BLaER1 (cell line): ENCODE measurements around the gene DIPK2A.

Experiments
- H3K27ac ChIP-seq: shearing (Covaris generic); formaldehyde crosslinking; 2 replicates; pipeline ENCODE4 v1.8.1; 2022
- H3K27me3 ChIP-seq: shearing (Covaris generic); formaldehyde crosslinking; 2 replicates; pipeline ENCODE4 v1.8.1; 2022
- H3K36me3 ChIP-seq: shearing (Covaris generic); formaldehyde crosslinking; 2 replicates; pipeline ENCODE4 v1.8.1; 2022
- H3K4me1 ChIP-seq: shearing (Covaris generic); formaldehyde crosslinking; 2 replicates; pipeline ENCODE4 v1.8.1; 2022
- H3K4me2 ChIP-seq: shearing (Covaris generic); formaldehyde crosslinking; 2 replicates; pipeline ENCODE4 v1.8.1; 2022
- H3K4me3 ChIP-seq: shearing (Covaris generic); formaldehyde crosslinking; 2 replicates; pipeline ENCODE4 v1.8.1; 2022
- H3K9ac ChIP-seq: shearing (Covaris generic); formaldehyde crosslinking; 2 replicates; pipeline ENCODE4 v1.8.1; 2022
- H3K9me3 ChIP-seq: shearing (Covaris generic); formaldehyde crosslinking; 2 replicates; pipeline ENCODE4 v1.8.1; 2022
- H4K20me1 ChIP-seq: shearing (Covaris generic); formaldehyde crosslinking; 2 replicates; pipeline ENCODE4 v1.8.1; 2022
- Cebpa-rat ChIP-seq: shearing (Covaris generic); IDR thresholded peaks from 2 replicates; pipeline ENCODE4 v1.8.1; 2022

The DIPK2A gene

DNA sequence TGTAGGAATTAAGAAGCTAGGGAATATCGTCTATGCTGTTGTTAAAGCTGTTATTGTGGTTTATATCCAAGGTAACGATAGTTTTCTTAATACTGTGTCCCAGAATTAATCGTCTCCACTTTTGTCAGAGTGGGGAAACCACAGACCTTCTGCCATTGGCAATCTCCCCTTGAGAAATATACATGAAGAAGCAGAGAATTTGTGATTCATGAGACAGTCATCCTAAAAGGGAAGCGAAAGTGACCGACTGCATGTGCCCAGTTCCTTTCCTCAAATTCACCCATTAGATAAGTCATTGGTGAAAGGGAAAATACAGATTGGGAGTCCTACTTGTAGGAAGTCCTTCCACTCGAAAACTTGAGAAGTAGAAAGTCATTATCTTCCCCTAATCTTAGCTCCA lies 26.6 kb downstream of the DIPK2A start:
- no peak overlapping the region for H3K4me2 ChIP-seq
- H3K9me3 ChIP-seq: no peaks in the 10 kb centered on the region
- peaks cover 4% of the 10 kb centered on the region; the same call in 1 of the 2 replicates for H3K36me3 ChIP-seq
- peaks cover 21% of the 10 kb centered on the region for H3K4me1 ChIP-seq
- no peak for TF ChIP-seq Cebpa-rat
- no peaks in the 10 kb centered on the region for H4K20me1 ChIP-seq
- H3K27ac ChIP-seq: no peak overlapping the region
- H3K4me3 ChIP-seq: no peak overlapping the region
- H3K27me3 ChIP-seq: no peaks in the 10 kb centered on the region
- no peak overlapping the region for H3K9ac ChIP-seq

DNA sequence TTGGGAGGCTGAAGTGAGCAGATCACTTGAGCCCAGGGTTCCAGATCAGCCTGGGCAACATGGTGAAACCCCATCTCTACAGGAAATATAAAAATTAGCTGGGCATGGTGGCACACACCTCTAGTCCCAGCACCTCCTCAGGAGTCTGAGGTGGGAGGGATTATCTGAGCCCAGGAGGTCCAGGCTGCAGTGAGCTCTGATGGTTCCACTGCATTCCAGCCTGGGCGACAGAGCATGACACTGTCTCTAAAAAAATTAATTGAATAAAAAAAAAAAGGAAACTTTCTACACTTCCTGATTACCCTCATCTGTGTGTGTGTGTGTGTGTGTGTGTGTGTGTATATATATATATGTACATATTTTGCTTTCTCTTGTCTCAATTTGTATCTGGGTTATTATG lies 31.4 kb downstream of the DIPK2A start:
- Histone ChIP-seq H3K4me3 (no peak overlapping the region), H3K27ac (no peak overlapping the region), H3K4me2 (no peak overlapping the region), H3K27me3 (no peaks in the 10 kb centered on the region), H4K20me1 (no peaks in the 10 kb centered on the region), H3K4me1 (peaks cover 15% of the 10 kb centered on the region; the same call in 1 of the 2 replicates), H3K36me3 (no peaks in the 10 kb centered on the region; the same call in 1 of the 2 replicates), H3K9me3 (no peaks in the 10 kb centered on the region), H3K9ac (no peak overlapping the region)
- no peak for TF ChIP-seq Cebpa-rat

DNA sequence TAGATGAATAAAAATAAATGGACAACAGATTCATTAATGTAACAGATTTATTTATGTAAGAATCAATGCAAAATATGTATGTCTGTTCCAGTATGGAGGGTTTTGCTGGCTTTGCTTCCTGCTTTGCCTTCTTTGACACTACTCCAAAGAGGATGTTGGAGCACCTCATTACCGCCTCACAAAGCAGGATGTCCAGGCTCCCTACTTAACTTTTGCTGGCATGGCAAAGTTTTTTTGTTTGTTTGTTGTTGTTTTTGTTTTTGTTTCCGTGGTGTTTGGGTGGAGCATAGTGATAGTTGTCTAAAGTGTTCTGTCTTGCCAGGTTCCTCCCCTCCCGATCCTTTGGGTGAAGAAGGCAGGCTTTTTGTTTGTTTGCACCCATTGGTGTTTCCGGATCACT lies 38.7 kb downstream of the DIPK2A start:
- Histone ChIP-seq H4K20me1 (no peaks in the 10 kb centered on the region), H3K27me3 (no peaks in the 10 kb centered on the region), H3K27ac (no peak overlapping the region), H3K9ac (no peak overlapping the region), H3K4me1 (no peaks in the 10 kb centered on the region), H3K4me3 (no peak overlapping the region), H3K36me3 (no peaks in the 10 kb centered on the region), H3K4me2 (no peak overlapping the region), H3K9me3 (no peaks in the 10 kb centered on the region)
- TF ChIP-seq Cebpa-rat: no peak

DNA sequence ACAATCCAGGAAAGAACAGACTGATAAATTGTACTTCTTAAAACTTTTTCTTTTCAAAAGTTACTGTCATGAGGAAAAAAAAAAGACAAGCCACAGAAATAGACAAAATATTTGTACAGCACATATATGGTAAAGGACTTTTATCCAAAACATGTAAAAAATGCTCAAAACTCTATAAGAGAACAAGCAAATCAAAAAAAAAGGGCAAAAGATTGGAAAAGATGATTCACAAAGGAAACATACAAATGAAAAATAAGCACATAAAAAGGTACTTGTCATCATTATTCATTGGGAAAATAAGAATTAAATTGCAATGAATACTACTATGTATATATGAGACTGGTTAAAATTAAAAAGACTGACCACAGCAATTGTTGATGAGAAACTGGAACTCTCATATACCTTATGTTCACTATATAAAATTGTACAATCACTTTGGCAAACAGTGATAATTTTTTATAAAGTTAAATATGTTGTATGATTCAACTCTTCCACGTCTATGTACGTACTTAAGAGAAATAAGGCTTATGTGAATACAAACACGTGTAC lies 39.7 kb downstream of the DIPK2A start:
- H4K20me1 ChIP-seq: no peaks in the 10 kb centered on the region
- no peaks in the 10 kb centered on the region for H3K27me3 ChIP-seq
- H3K27ac ChIP-seq: no peak overlapping the region
- no peaks in the 10 kb centered on the region for H3K36me3 ChIP-seq
- H3K4me1 ChIP-seq: no peaks in the 10 kb centered on the region
- H3K4me3 ChIP-seq: no peak overlapping the region
- no peaks in the 10 kb centered on the region for H3K9me3 ChIP-seq
- TF ChIP-seq Cebpa-rat: no peak
- no peak overlapping the region for H3K9ac ChIP-seq
- H3K4me2 ChIP-seq: no peak overlapping the region

DNA sequence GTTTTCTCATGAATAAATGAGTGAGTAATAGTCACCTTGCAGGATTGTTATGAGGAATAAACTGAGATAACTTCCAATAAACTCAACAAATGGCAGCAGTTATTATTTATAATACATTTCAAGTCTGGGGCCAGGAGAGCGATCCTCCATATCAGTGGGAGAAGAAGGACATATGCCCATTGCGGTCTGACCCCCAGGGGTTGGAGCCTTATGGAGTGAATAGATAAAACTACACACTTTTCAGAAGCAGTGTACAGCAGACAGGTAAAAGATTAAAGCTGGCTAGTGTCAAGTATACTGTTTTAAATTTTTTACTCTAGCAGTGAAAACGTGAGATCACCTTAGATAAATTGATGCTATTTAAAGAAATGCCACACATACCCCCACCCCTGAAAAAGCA lies 43.5 kb downstream of the DIPK2A start:
- no peak overlapping the region for H3K9ac ChIP-seq
- peaks cover 15% of the 10 kb centered on the region for H3K9me3 ChIP-seq
- H3K27ac ChIP-seq: no peak overlapping the region
- no peaks in the 10 kb centered on the region for H4K20me1 ChIP-seq
- H3K36me3 ChIP-seq: no peaks in the 10 kb centered on the region
- H3K4me2 ChIP-seq: no peak overlapping the region
- no peak for TF ChIP-seq Cebpa-rat
- H3K27me3 ChIP-seq: no peaks in the 10 kb centered on the region
- no peak overlapping the region for H3K4me3 ChIP-seq
- H3K4me1 ChIP-seq: no peaks in the 10 kb centered on the region

DNA sequence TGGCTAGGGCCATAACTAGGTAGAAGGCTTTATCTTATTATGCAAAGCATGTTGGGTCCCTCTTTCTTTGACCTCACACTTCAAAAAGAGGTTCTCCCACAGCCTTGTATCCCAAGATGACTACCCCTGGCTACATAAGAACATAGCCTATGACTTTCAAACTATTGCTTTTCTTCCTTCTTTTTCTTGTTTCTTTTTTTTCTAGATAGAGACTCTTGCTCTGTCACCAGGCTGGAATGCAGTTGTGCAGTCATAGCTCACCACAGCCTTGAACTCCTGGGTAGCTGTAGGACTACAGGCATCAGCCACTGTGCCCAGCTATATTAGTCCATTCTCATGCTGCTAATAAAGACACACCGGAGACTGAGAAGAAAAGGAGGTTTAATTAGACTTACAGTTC lies 47.2 kb downstream of the DIPK2A start:
- H3K4me3 ChIP-seq: no peak overlapping the region
- no peak overlapping the region for H3K4me2 ChIP-seq
- no peak overlapping the region for H3K9ac ChIP-seq
- no peaks in the 10 kb centered on the region for H3K27me3 ChIP-seq
- H4K20me1 ChIP-seq: no peaks in the 10 kb centered on the region
- H3K4me1 ChIP-seq: peaks cover 6% of the 10 kb centered on the region; the same call in 1 of the 2 replicates
- TF ChIP-seq Cebpa-rat: no peak
- H3K9me3 ChIP-seq: peaks cover 26% of the 10 kb centered on the region
- H3K36me3 ChIP-seq: no peaks in the 10 kb centered on the region
- no peak overlapping the region for H3K27ac ChIP-seq
